Skeletal muscle tissue (tissue), 4 donors: Measurements from ENCODE around the gene CD1D. TPM values are rescaled to one million over a fixed set of nuclear protein-coding genes. Genes with fewer than 3 reads are reported as not detected.
"Not testable (repeated sequence)": the region's sequence is repeated elsewhere in the genome, so short reads cannot be mapped to it uniquely, and the experiment has no call there.

ENCODE experiments used
- H3K27ac ChIP-seq: one replicate; pipeline ENCODE4 v1.7.0; 2013; ENCODE audit warnings: mild to moderate bottlenecking, low read depth, low read length, inconsistent platforms
- H3K27me3 ChIP-seq, 3 donors: one replicate each; pipeline ENCODE4 v1.7.0; 2013; ENCODE audit warnings: low read length in 3 of 3; ENCODE audit not compliant: control insufficient read depth in 3 of 3, insufficient read depth in 3 of 3
- H3K36me3 ChIP-seq, 3 donors: one replicate each; pipeline ENCODE4 v1.7.0; 2013; ENCODE audit warnings: low read length in 3 of 3; ENCODE audit not compliant: control insufficient read depth in 3 of 3, insufficient read depth in 3 of 3
- H3K4me1 ChIP-seq, 3 donors: one replicate each; pipeline ENCODE4 v1.7.0; 2013; ENCODE audit warnings: low read length in 3 of 3, mild to moderate bottlenecking in 3 of 3; ENCODE audit not compliant: control insufficient read depth in 3 of 3, insufficient read depth in 3 of 3
- H3K4me3 ChIP-seq, 3 donors: one replicate each; pipeline ENCODE4 v1.7.0; 2013; ENCODE audit warnings: low read length in 3 of 3
- H3K9ac ChIP-seq, 3 donors: one replicate each; pipeline ENCODE4 v1.7.0; 2013; ENCODE audit warnings: low read length in 3 of 3, mild to moderate bottlenecking in 3 of 3, moderate library complexity in 2 of 3, low read depth in 1 of 3
- H3K9me3 ChIP-seq, 3 donors: one replicate each; pipeline ENCODE4 v1.7.0; 2013; ENCODE audit warnings: low read length in 3 of 3; ENCODE audit not compliant: control insufficient read depth in 3 of 3
- total RNA-seq: library from RNA; depleted of rRNA; stranded (reverse); fragments of >200 nt; gene quantifications from one replicate; pipeline ENCODE4 v1.2.3, GENCODE V29; 2014
- donor health status: Osteomylitis.

CD1D gene
- total RNA-seq, 1 donor from 2014 or later, result 1.0 TPM

DNA sequence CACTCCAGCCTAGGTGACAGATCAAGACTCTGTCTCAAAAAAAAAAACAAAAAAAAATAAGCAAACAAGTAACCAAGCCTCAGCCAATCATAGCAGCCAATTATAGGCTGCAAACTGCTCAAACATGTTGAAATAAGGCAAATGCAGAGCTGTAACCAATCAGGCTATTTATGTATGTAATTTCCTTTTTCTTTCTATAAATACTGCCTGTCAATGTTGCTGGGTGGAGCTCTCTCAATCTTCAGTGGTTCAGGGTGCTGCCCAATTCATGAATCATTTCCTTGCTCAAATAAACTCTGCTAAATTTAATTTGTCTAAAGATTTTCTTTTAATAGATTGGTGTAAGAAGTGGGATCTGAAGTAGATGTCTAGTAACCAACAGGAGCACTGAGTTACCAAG is 11.6 kb upstream of the CD1D start:
- H3K4me3 ChIP-seq, result no peak overlapping the region
- no peaks in the 10 kb centered on the region for H3K4me1 ChIP-seq
- no peak overlapping the region for H3K27ac ChIP-seq
- no peaks in the 10 kb centered on the region for H3K9me3 ChIP-seq
- peaks cover 0 to 2% (median 0%) of the 10 kb centered on the region in 3 donors for H3K27me3 ChIP-seq
- H3K9ac ChIP-seq, result no peak overlapping the region
- H3K36me3 ChIP-seq, result no peaks in the 10 kb centered on the region

DNA sequence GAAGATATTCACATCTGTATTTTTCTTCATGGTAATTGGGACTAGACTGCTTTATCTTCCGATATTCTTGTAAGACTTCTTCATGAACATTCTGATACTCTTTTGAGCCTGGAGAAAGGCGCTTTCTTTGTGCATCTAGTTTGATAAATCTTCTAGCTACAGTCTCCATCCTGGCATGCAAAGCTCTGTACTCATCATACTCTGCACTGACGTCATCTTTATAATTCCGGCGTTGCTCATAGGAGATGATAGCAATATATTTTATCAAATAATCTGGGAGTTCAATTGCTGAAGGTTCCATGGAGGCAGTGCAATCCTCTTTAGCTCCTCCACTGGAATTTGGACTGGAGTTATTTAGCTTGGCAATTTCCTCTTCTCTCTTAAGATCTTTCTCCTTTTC is 4.8 kb upstream of the CD1D start:
- H3K4me3 ChIP-seq, H3K9ac ChIP-seq, H3K36me3 ChIP-seq, H3K9me3 ChIP-seq, H3K27me3 ChIP-seq, H3K27ac ChIP-seq: not testable (repeated sequence)
- H3K4me1 ChIP-seq, result peaks cover 7 to 22% (median 11%) of the 10 kb centered on the region in 3 donors

DNA sequence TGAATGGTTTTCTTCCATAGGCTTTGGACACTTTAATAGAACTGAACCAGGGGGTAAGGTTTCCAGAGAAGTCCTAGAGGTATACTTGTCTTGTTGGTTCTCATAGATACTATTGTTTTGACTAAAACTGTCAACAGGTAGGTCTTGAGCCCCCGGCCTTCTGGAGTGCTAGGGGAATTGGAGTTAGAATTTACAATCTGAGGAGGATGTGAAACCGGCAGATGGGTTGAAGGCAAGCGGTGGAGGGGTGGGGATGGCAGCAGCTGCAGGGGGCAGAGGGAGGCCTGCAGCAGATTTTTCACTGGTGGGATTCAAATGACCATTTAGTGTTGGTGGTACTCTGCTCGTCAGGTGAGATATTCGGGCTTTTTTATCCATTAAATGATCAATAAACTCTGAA is 4.3 kb upstream of the CD1D start:
- Histone ChIP-seq H3K4me3 (no peak overlapping the region), H3K27ac (no peak overlapping the region), H3K9ac (no peak overlapping the region), H3K4me1 (peaks cover 11 to 26% (median 15%) of the 10 kb centered on the region in 3 donors), H3K36me3 (no peaks in the 10 kb centered on the region), H3K27me3 (no peaks in the 10 kb centered on the region), H3K9me3 (no peaks in the 10 kb centered on the region)

DNA sequence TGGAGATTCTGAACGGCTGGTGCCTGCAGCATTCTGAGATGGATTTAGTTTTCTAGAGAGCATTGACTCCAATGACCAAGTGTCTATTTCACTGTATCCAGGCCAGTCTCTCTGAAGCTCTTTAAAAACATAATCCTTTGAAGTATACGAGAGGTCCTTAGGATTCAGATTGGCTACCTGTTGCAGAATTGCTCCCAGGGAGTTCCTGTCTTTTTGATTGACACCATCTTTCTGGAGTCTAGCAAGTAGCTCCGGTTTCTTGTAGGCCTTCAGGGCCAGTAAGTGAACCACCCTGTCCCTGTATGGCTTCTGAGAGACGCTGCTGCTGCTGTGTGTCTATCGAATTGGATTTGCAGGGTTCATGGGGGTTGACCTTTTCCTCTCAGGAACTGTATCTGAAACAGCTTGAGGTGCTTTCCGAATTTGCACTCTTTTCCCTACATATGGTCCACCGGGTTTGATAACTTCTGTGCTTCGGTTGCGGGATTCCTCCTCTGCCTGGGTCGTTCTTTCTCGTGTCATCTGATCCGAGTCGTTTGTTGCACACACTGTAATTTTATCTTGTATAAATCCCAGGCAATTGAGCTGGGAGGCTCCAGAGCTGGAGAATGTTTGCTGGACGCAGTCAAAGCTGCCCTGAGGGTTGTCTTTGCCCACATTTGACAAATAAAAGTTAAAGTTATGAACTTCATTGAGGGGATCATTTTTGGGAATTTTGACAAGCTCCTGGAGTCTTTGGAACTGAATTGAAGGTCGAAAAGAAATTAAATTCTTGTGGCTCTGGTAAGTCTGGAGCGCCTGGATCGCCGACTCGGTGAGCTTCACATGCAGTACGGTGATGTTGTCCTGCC is 3.6 kb upstream of the CD1D start:
- Histone ChIP-seq H3K9ac (peak overlapping the region; percentile 16 to 55 (median 45)), H3K4me3 (peak overlapping the region; percentile 44 to 74 (median 51)), H3K4me1 (peaks cover 14 to 33% (median 18%) of the 10 kb centered on the region in 3 donors)
- not testable (repeated sequence) for H3K27me3 ChIP-seq, H3K9me3 ChIP-seq, H3K27ac ChIP-seq, H3K36me3 ChIP-seq

DNA sequence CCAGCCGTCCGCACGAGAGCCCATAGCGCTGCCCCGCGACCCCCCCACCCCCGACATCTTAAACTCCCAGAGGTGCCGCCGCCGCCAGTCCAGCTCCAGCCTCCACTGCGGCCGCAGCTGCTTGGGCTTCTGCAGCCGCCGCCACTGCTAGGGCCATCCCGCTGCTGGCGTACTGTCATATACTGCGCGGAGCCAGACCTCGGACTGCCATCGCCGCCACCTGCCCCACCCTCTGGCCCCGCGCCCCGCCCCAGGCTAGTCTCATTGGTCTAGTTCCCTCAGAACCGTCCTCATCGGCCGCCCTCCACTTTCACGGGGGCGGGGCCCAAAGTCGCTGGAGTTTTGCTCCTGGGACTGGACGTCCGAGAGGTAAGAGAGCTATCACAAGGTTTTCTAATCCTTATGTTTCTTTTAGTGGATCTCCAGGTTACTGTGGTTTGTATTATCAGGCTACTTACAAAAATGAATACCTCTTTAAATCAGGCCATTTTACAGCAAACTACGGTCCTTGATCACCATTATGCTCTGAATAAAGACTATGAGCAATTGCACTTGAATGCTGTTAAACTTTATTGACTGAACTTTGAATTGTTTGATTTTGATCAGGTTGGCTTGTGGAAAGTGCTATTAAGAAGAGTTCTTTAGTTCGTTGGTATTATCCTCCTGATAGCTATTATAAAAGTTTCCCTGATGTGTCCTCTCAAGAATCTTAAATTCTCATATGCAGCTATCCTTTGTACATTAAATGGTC is 2.8 kb upstream of the CD1D start:
- Histone ChIP-seq H3K4me1 (peaks cover 14 to 33% (median 18%) of the 10 kb centered on the region in 3 donors), H3K4me3 (peak overlapping the region; percentile 51 to 74 (median 60)), H3K27ac (peak overlapping the region; percentile 16), H3K9ac (peak overlapping the region; percentile 4 to 74 (median 45)), H3K27me3 (peaks cover 0 to 10% (median 6%) of the 10 kb centered on the region in 3 donors), H3K9me3 (no peaks in the 10 kb centered on the region), H3K36me3 (no peaks in the 10 kb centered on the region)

DNA sequence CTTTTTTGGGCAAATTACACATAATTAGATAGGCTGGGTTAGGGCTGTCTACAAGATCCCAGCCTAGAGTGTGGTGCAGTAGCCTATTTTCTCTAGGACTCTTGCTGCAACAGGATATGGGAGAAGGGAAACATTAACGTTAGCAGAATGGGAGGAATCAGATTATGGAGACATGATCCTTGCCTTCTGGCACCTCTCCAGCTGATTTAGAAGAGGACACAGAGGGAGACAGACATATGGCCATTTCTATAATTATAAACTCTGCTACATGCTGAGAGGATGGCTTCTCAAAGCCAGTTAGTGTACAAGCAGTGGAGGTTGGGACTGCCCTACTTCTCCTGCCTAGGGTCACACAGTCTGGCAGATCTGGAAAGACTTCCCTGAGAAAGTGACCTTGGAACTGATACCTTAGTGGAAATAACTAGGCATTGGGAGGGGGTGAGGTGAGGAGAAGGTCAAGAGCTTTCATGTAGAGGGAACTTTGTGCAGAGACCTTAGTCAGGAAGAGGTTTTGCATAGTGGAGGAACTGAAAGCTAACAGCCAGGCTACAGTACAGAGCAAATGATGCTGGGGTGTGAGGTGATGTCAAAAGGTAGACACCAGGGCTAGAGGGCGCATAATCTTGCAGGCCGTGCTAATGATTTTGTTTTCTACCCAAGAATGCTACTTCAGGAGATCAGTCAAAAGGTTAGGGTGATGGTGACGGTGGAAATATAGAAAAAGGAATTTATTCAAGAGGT is 1.2 kb upstream of the CD1D start:
- peaks cover 14 to 33% (median 18%) of the 10 kb centered on the region in 3 donors for H3K4me1 ChIP-seq
- H3K9me3 ChIP-seq, result no peaks in the 10 kb centered on the region
- no peaks in the 10 kb centered on the region for H3K36me3 ChIP-seq
- peaks cover 0 to 17% (median 9%) of the 10 kb centered on the region in 3 donors for H3K27me3 ChIP-seq
- no peak overlapping the region for H3K27ac ChIP-seq
- no peak overlapping the region for H3K4me3 ChIP-seq
- no peak overlapping the region for H3K9ac ChIP-seq

DNA sequence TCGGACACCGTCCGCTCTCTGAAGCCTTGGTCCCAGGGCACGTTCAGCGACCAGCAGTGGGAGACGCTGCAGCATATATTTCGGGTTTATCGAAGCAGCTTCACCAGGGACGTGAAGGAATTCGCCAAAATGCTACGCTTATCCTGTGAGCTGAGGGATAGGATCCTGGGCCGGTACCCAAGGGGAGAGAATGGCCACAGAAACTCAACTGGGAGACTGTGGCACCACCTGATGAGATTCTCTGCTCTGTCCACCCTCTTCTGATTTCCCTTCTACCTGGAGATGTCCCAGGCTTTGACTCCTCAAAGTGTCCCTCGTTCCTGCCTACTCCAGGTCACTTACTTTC is 855 bp downstream of the CD1D start:
- Histone ChIP-seq H3K4me1 (peaks cover 14 to 33% (median 18%) of the 10 kb centered on the region in 3 donors), H3K36me3 (peaks cover 0 to 4% (median 0%) of the 10 kb centered on the region in 3 donors), H3K27ac (no peak overlapping the region), H3K9me3 (no peaks in the 10 kb centered on the region), H3K27me3 (peaks cover 0 to 17% (median 9%) of the 10 kb centered on the region in 3 donors), H3K4me3 (peak overlapping the region; percentile 69 to 83 (median 78)), H3K9ac (peak overlapping the region in 2 of 3 donors; percentile 73 to 83)

DNA sequence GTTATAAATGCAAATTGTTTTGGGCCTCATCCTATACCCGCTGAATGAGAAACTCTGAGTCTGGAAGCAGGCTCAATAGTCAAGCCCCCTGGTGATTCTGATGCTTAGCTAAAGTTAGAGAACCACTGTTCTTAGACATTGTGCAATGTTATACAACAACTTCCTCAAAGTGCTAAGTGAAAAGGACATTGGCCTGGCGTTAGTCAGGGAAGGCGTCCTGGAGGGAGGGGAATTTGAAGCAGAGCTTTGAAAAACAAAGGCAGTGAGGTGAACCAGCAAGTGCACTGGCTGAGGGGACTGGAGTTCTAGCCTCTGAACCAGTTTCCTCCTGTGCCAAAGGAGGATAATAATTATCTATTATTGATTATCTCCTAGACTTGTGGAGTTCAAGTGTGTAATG is 5.1 kb downstream of the CD1D start:
- Histone ChIP-seq H3K36me3 (peaks cover 0 to 4% (median 0%) of the 10 kb centered on the region in 3 donors), H3K9me3 (no peaks in the 10 kb centered on the region), H3K9ac (no peak overlapping the region), H3K27me3 (peaks cover 0 to 17% (median 9%) of the 10 kb centered on the region in 3 donors), H3K27ac (no peak overlapping the region), H3K4me1 (peaks cover 7 to 13% (median 9%) of the 10 kb centered on the region in 3 donors), H3K4me3 (no peak overlapping the region)

DNA sequence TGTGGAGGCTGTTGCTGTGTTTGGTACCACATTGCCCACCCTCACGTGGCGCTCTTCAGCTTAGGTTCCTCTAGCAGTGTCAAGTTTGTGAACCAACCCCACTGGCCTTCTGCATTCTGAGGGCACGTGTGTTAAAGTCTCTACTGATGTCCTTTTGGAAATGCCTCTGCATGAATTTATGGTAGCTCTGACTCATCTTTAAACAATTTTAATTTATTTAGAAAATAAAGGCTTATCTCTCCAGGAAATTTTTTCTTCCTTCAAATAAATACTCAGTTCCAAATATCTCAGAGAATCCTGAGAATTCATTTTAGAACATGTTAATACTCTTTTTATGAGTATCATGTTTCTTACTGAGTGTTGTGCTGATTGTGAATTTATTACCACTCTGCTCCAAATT is 5.5 kb downstream of the CD1D start:
- Histone ChIP-seq H3K4me3 (no peak overlapping the region), H3K27ac (no peak overlapping the region), H3K27me3 (peaks cover 0 to 17% (median 10%) of the 10 kb centered on the region in 3 donors), H3K4me1 (peaks cover 5 to 9% (median 5%) of the 10 kb centered on the region in 3 donors), H3K9ac (no peak overlapping the region), H3K9me3 (no peaks in the 10 kb centered on the region), H3K36me3 (peaks cover 0 to 4% (median 0%) of the 10 kb centered on the region in 3 donors)
